Measurements from ENCODE around the gene UNC45B.

GRCh38 chr17:35189291-35189690 is 41.7 kb downstream of the UNC45B start:
- TF ChIP-seq CTCF (IDR thresholded peaks at IDR 0.05; ENCODE audit: low read length) = no peak
- TF ChIP-seq EZH2phosphoT487 (IDR thresholded peaks at IDR 0.05; ENCODE audit: low read length) = no peak

Measured in MM.1S (cell line).